Measurements from ENCODE around the gene OR5AN1. TPM values are rescaled to one million over a fixed set of nuclear protein-coding genes. Genes with fewer than 3 reads are reported as not detected.

OR5AN1 gene
- total and polyA plus RNA-seq, 10 of the 15 experiments (the other 5 are each of a cell fraction or from before 2014, with no cell fraction given): not detected

- CTCF ChIA-PET: no interaction called here
- RAD21 ChIA-PET (ENCODE audit: unreplicated experiment): no interaction called here
- intact Hi-C loops (cut with micrococcal nuclease; ENCODE audit: unreplicated experiment) (no loop called here), in situ Hi-C loops (cut with MboI) (no loop called here)
- Histone ChIP-seq H4K20me1 (ENCODE audit: control insufficient read depth, insufficient read depth) (no peaks in the 10 kb centered on the region), H3K27ac (ENCODE audit: control insufficient read depth, insufficient read depth) (no peak overlapping the region), H3K4me1 (ENCODE audit: control insufficient read depth, insufficient read depth, low read length) (no peaks in the 10 kb centered on the region), H3K79me2 (ENCODE audit: control insufficient read depth, insufficient read depth, low read length) (no peaks in the 10 kb centered on the region), H3K36me3 (ENCODE audit: control insufficient read depth in 2 of 2, insufficient read depth in 2 of 2, low read length in 1 of 2) (no peaks in the 10 kb centered on the region), H2AFZ (ENCODE audit: control insufficient read depth, low read depth, low read length) (no peak overlapping the region), H3K4me3 (no peak overlapping the region), H3K4me2 (ENCODE audit: control insufficient read depth, insufficient read depth) (no peak overlapping the region), H3K9me3 (replicated peaks; ENCODE audit: control insufficient read depth, insufficient read depth, low read length) (no peaks in the 10 kb centered on the region), H3K9ac (ENCODE audit: control insufficient read depth, insufficient read depth, low read length) (no peak overlapping the region), H3K27me3 (replicated peaks in 1 of 2; ENCODE audit: control insufficient read depth in 2 of 2, insufficient read depth in 2 of 2, low read length in 1 of 2) (no peaks in the 10 kb centered on the region)
- no TSS peak for BruUV-seq (replicated peaks)
- FAIRE-seq: no peak
- no peak for ATAC-seq
- WGBS (ENCODE audit: insufficient coverage, insufficient replicate concordance, low lambda C conversion rate, missing lambda C conversion rate): 11% methylated on average over 5 of the region's 5 CpGs
- TF ChIP-seq GABPA (IDR thresholded peaks at IDR 0.05; ENCODE audit: low read depth): no peak
- TF ChIP-seq SIN3A (IDR thresholded peaks at IDR 0.05; ENCODE audit: low read depth, low read length): no peak
- TF ChIP-seq SIX5 (IDR thresholded peaks at IDR 0.05; ENCODE audit: low read depth, low read length, severe bottlenecking): no peak
- no peak for TF ChIP-seq KDM1A (IDR thresholded peaks at IDR 0.05; ENCODE audit: borderline replicate concordance)
- no peak for TF ChIP-seq PRDM15 (CRISPR knock-in tag; IDR thresholded peaks at IDR 0.05)
- no peak for TF ChIP-seq RELB (IDR thresholded peaks at IDR 0.05; ENCODE audit: low read depth)
- TF ChIP-seq ZSCAN29 (IDR thresholded peaks at IDR 0.05): no peak
- no peak for TF ChIP-seq HCFC1 (IDR thresholded peaks at IDR 0.05; ENCODE audit: low read length)
- no peak for DNase-seq (ENCODE audit: low read depth, low spot score)
- POLR2A ChIA-PET: no interaction called here
- SMC1A ChIA-PET (ENCODE audit: uncharacterized antibody, unreplicated experiment): no interaction called here
Measured at GRCh38 chr11:59336176-59336575, 22.5 kb upstream of the OR5AN1 start.
